GM19468 (cell line): Measurements from ENCODE around the gene RPL15.

Experiments used
- ATAC-seq: cut with Tn5 transposase; IDR thresholded peaks from one replicate; pipeline ENCODE4 v1.9.1; 2021; ENCODE audit warnings: mild to moderate bottlenecking, moderate library complexity, moderate number of reproducible peaks; ENCODE audit not compliant: unreplicated experiment; ENCODE audit errors: extremely low read depth

The RPL15 gene

GRCh38 chr3:23954144-23954543 lies 37.2 kb downstream of the RPL15 start:
- ATAC-seq, result no peak

- ATAC-seq, result no peak
Observed at GRCh38 chr3:23956701-23957100, 39.8 kb downstream of the RPL15 start.

DNA sequence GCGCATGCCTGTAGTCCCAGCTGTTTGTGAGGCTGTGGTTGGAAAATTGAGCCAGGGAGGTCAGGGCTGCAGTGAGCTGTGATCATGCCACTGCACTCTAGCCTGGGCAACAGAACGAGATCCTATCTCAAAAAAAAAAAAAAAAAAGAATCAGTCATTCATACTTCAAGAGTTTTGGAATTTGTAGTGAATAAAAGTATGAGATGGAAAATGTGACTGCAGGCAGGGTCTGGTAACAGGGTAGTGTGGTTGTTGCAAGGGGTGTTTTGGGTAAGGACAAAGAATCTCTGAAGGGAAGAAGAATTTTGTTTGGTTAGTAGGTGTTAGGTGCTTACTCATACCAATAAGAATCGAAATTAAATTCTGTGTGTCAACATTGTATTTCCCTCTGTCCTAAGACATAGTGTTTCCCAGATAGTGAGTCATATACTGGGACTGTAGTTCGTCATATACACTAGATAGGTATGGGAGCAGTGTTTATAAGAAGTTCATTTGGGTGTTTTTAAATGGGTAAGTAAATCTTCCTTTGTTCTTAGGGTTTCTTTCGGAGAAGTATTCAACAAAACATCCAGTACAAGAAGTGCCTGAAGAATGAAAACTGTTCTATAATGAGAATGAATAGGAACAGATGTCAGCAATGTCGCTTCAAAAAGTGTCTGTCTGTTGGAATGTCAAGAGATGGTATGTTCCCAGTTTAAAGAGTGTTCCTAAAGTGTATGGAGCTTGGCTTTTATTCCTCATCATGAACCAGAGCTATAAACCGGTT lies 42.4 kb downstream of the RPL15 start:
- no peak for ATAC-seq

DNA sequence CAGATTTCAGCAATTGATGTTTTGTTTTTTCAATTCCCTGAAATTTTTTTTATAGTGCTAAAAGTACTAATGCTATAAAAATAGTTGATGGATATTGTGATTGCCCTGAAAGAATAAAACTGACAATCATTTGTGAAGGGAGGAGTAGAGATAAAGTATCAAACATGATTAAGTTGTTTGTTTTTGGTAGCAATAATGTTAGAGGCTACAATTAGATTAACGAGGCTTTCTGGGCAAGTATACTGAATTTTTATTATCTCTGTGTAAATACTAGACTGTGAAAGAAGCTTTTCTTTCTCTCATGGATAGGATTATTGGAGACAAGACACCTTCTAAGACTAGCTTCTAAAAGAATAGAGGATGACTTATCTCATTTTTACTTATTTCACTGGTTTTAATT lies 43.7 kb downstream of the RPL15 start:
- no peak for ATAC-seq

DNA sequence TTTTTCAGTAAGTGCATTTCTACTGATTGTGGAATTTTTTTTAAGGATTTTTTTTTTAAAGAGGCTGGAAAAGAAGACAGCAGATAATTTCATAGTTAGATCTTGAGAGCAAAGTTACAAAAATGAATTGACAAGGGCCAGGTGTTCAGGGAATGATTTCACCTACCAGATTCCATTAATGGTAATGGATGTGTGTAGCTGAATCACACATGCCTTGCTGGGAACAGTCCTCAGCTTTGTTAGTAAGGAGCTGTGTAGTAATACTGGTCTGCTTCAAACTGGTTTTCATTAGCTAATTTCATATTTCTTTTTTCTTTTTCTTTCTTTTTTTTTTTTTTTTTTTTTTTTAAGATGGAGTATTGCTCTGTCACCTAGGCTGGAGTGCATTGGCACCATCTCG lies 44.1 kb downstream of the RPL15 start:
- ATAC-seq, result no peak

DNA sequence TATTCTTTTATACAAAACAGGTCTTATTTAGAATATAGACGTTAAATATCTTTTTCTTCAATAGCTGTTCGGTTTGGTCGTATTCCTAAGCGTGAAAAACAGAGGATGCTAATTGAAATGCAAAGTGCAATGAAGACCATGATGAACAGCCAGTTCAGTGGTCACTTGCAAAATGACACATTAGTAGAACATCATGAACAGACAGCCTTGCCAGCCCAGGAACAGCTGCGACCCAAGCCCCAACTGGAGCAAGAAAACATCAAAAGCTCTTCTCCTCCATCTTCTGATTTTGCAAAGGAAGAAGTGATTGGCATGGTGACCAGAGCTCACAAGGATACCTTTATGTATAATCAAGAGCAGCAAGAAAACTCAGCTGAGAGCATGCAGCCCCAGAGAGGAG lies 45.0 kb downstream of the RPL15 start:
- ATAC-seq, result no peak

DNA sequence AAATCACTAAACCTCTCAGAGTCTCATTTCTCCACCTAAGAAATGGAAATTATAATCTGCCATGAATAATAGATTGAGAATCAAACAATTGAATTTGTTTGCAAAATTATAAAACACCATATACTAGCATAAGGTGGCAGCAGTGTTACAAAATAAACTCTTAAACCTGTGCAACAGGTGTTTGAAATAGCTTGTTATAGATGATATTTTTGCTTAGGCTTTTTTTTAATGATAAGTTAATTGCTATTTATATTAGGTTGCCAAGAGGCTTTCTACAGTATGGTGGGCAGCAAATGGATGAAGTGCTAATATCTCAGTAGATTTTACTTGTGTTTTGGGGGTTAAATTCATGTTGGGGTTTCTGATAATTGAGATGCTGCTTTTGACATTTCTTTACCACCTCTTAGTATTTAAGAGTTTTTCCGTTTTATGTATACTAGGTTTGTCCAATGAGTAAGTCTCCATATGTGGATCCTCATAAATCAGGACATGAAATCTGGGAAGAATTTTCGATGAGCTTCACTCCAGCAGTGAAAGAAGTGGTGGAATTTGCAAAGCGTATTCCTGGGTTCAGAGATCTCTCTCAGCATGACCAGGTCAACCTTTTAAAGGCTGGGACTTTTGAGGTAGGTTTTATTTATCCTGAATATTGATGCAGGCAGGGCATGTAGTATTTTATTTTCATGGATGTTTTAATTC lies 47.8 kb downstream of the RPL15 start:
- ATAC-seq, result no peak

DNA sequence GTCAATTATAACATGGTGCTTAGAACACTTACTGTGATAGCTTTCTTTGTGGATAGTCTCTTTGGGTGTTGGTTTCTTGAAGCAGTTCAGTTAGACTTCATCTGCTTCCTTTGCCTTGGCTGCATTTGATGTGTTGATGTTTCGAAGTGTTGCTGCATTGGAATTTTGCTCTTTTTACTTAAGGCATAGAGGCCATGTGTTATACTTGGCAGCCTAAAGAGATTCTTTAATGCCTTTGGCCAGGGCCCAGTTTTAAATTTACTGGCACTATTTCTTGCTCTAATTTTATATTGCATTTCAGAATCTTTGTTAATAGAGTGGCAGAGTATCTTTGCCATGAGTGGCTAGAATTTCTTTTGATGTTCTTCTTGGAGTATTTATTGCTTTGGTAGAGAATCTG lies 49.4 kb downstream of the RPL15 start:
- ATAC-seq, result no peak

GRCh38 chr3:23968463-23969184 lies 51.7 kb downstream of the RPL15 start:
- no peak for ATAC-seq

GRCh38 chr3:23969393-23969792 lies 52.5 kb downstream of the RPL15 start:
- ATAC-seq, result no peak
